Epithelial cell of esophagus (primary cell): ENCODE results near the gene ZNF490.
"Not testable (repeated sequence)": the region's sequence is repeated elsewhere in the genome, so short reads cannot be mapped to it uniquely, and the experiment has no call there.

Experiments
- DNase-seq: peaks from one replicate; pipeline ENCODE4 v3.0.0; 2010; ENCODE audit warnings: low read depth
- H3K4me3 ChIP-seq: 2 replicates; pipeline ENCODE4 v1.5.1; 2011; ENCODE audit warnings: mild to moderate bottlenecking, low read length, control low read depth
- TF ChIP-seq, protein P1 (sequence below): IDR thresholded peaks from 2 replicates; pipeline ENCODE4 v1.5.1; 2011; ENCODE audit warnings: low read depth, mild to moderate bottlenecking, low read length, control low read depth, inconsistent platforms; ENCODE audit not compliant: insufficient read depth; ENCODE audit errors: missing control alignments

Gene ZNF490

DNA sequence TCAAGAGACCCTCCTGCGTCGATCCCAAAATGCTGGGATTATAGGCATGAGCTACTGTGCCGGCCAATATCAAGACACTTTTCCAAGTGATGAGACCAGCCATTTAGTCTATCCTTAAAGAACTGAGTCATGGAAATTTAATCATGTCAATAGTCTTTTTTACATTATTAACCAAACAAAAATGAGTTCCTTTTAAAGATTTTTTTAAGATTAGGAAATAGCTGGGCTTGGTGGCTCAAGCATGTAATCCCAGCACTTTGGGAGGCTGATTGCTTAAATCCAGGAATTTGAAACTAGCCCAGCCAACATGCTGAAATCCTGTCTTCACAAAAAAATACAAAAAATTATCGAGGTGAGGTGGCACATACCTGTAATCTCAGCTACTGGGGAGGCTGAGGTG, 42.7 kb downstream of the ZNF490 start:
- no peak for DNase-seq
- TF ChIP-seq, protein P1, sequence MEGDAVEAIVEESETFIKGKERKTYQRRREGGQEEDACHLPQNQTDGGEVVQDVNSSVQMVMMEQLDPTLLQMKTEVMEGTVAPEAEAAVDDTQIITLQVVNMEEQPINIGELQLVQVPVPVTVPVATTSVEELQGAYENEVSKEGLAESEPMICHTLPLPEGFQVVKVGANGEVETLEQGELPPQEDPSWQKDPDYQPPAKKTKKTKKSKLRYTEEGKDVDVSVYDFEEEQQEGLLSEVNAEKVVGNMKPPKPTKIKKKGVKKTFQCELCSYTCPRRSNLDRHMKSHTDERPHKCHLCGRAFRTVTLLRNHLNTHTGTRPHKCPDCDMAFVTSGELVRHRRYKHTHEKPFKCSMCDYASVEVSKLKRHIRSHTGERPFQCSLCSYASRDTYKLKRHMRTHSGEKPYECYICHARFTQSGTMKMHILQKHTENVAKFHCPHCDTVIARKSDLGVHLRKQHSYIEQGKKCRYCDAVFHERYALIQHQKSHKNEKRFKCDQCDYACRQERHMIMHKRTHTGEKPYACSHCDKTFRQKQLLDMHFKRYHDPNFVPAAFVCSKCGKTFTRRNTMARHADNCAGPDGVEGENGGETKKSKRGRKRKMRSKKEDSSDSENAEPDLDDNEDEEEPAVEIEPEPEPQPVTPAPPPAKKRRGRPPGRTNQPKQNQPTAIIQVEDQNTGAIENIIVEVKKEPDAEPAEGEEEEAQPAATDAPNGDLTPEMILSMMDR: no peak
- H3K4me3 ChIP-seq: no peak overlapping the region

DNA sequence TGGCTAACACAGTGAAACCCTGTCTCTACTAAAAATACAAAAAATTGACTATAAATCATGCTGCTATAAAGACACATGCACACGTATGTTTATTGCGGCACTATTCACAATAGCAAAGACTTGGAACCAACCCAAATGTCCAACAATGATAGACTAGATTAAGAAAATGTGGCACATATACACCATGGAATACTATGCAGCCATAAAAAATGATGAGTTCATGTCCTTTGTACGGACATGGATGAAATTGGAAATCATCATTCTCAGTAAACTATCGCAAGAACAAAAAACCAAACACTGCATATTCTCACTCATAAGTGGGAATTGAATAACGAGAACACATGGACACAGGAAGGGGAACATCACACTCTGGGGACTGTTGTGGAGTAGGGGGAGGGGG, 44.2 kb downstream of the ZNF490 start:
- not testable (repeated sequence) for H3K4me3 ChIP-seq, DNase-seq

- no peak overlapping the region for H3K4me3 ChIP-seq
- TF ChIP-seq, protein P1: peak; percentile 80
- DNase-seq: peak; percentile 94
Observed at GRCh38 chr19:12564016-12564664, 46.5 kb downstream of the ZNF490 start.

DNA sequence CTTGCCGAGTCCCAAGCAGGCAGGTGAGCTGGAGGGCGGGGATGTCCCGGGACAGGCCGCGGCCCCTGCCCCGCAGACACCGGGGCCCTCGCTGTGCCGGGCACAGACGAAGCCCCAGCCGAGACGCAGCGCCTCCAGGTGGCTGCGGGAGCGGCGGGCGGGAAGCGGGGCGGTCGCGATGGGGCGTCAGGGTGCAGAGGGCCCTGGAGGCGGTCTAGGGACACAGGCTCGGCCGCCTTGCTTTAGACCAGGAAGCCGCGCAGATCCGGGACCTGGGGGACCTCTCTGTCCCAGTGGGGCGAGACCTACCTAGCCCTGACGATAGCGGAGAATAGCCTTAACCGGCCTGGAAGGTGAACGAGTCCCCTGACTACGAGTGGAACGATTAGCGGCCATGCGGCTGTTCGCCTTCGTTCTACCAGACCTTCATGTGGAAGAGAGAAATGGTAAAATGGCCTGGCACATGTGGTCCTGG, 55.1 kb downstream of the ZNF490 start:
- TF ChIP-seq, protein P1: no peak
- DNase-seq: no peak
- no peak overlapping the region for H3K4me3 ChIP-seq

GRCh38 chr19:12551060-12551832, 59.4 kb downstream of the ZNF490 start, which contains the start of gene ZNF564:
ZNF564 (minus strand) TSS chr19:12551482; CDS start chr19:12551332, 150 bp downstream.
- DNase-seq: peak; percentile 99
- TF ChIP-seq, protein P1: no peak
- H3K4me3 ChIP-seq: peak within 1 kb of the TSS; percentile 75

DNA sequence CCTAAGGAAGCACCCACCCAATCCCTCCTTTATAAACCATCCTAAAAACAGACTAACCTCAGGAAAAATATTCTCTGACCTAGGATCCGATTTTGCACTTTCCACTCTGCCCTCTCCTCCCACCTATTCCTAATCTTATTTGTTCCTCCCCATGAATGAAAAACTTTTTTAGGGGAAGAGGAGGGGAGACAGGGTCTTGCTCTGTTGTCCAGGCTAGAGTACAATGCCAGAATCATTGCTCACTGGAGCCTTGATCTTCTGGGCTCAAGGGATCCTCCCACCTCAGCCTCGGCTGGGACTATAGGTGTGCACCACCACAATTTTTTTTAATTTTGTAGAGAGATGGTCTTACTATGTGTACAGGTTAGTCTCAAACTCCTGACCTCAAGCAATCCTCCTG, 63.7 kb downstream of the ZNF490 start:
- DNase-seq: no peak
- H3K4me3 ChIP-seq: no peak overlapping the region
- TF ChIP-seq, protein P1: no peak

DNA sequence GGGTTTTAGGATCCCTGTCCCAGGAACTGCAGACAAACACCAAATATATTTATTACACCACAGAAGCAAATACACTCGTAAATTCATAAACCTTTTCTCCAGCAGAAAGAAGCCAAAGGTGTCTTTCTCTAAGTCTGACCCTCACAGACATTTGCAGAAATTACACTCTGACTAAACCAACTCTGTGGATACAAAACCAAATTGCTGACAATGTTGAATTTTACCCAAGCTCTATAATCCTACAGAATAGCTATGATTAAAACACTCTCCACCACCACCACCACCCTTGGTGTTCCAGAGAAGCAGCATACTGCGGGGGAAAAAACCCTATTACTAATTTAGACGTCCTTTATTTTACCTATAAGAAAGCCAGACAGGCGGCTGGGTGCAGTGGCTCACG, 64.5 kb downstream of the ZNF490 start:
- DNase-seq: no peak
- TF ChIP-seq, protein P1: no peak
- H3K4me3 ChIP-seq: no peak overlapping the region
